ENCODE results near the gene GOLGA6C.
A peak's percentile ranks its signal among the peaks of the same experiment; 100 is the strongest.
"Not testable (repeated sequence)": the region's sequence is repeated elsewhere in the genome, so short reads cannot be mapped to it uniquely, and the experiment has no call there.

GOLGA6C gene

GRCh38 chr15:75252285-75252684 is 5.8 kb upstream of the GOLGA6C start:
- DNase-seq (ENCODE audit: low read depth): not testable (repeated sequence)

GRCh38 chr15:75258620-75259343 is 648 bp downstream of the GOLGA6C start:
- DNase-seq (ENCODE audit: low read depth): not testable (repeated sequence)

GRCh38 chr15:75259873-75260272 is 1.7 kb downstream of the GOLGA6C start:
- not testable (repeated sequence) for DNase-seq (ENCODE audit: low read depth)

GRCh38 chr15:75273751-75274359 is 15.7 kb downstream of the GOLGA6C start:
- DNase-seq (ENCODE audit: low read depth): not testable (repeated sequence)

- peak; percentile 48 for DNase-seq (ENCODE audit: low read depth)
Measured at GRCh38 chr15:75274509-75275107, 16.5 kb downstream of the GOLGA6C start.

GRCh38 chr15:75275617-75276016 is 17.5 kb downstream of the GOLGA6C start:
- not testable (repeated sequence) for DNase-seq (ENCODE audit: low read depth)

GRCh38 chr15:75278497-75278896 is 20.4 kb downstream of the GOLGA6C start:
- not testable (repeated sequence) for DNase-seq (ENCODE audit: low read depth)

- not testable (repeated sequence) for DNase-seq (ENCODE audit: low read depth)
Measured at GRCh38 chr15:75282572-75282971, 24.4 kb downstream of the GOLGA6C start, which contains the start of gene GOLGA6D. Gene GOLGA6D, plus strand, starts transcription at chr15:75282835. Its CDS starts 41 bp downstream, at chr15:75282876.

- not testable (repeated sequence) for DNase-seq (ENCODE audit: low read depth)
Measured at GRCh38 chr15:75284152-75284551, 26.0 kb downstream of the GOLGA6C start.

GRCh38 chr15:75293660-75294059 is 35.5 kb downstream of the GOLGA6C start:
- not testable (repeated sequence) for DNase-seq (ENCODE audit: low read depth)

- not testable (repeated sequence) for DNase-seq (ENCODE audit: low read depth)
Measured at GRCh38 chr15:75298541-75299310, 40.6 kb downstream of the GOLGA6C start.

- DNase-seq (ENCODE audit: low read depth): peak; percentile 44
Measured at GRCh38 chr15:75299311-75299688, 41.2 kb downstream of the GOLGA6C start.

- not testable (repeated sequence) for DNase-seq (ENCODE audit: low read depth)
Measured at GRCh38 chr15:75300026-75300425, 41.9 kb downstream of the GOLGA6C start.

- no peak for DNase-seq (ENCODE audit: low read depth)
Measured at GRCh38 chr15:75302318-75302717, 44.2 kb downstream of the GOLGA6C start.

- DNase-seq (ENCODE audit: low read depth): not testable (repeated sequence)
Measured at GRCh38 chr15:75302753-75303152, 44.6 kb downstream of the GOLGA6C start.

GRCh38 chr15:75306188-75306587 is 48.1 kb downstream of the GOLGA6C start:
- no peak for DNase-seq (ENCODE audit: low read depth)

- DNase-seq (ENCODE audit: low read depth): no peak
Measured at GRCh38 chr15:75307778-75308390, 49.8 kb downstream of the GOLGA6C start.

GRCh38 chr15:75309711-75310110 is 51.6 kb downstream of the GOLGA6C start:
- DNase-seq (ENCODE audit: low read depth): no peak

GRCh38 chr15:75312548-75312947 is 54.4 kb downstream of the GOLGA6C start:
- DNase-seq (ENCODE audit: low read depth): not testable (repeated sequence)

- no peak for DNase-seq (ENCODE audit: low read depth)
Measured at GRCh38 chr15:75313116-75313845, 55.1 kb downstream of the GOLGA6C start.

Measured in stimulated activated CD8-positive, alpha-beta memory T cell treated with anti-CD3 and anti-CD28 coated beads, Interleukin-7, amount 100 ng/mL, for 24 hours (primary cell).